Breast epithelium (tissue), 4 donors: ENCODE measurements around the gene DRP2. TPM values are rescaled to one million over a fixed set of nuclear protein-coding genes. Genes with fewer than 3 reads are reported as not detected.
"Not testable (repeated sequence)": the region's sequence is repeated elsewhere in the genome, so short reads cannot be mapped to it uniquely, and the experiment has no call there.

ENCODE experiments used
- DNase-seq, 2 donors: peaks; one replicate each; pipeline ENCODE4 v3.0.0-alpha.2; 2019; ENCODE audit warnings: low spot score in 2 of 2
- H3K27ac ChIP-seq, 2 donors: fragments of 200-600 bp; sonication (generic) in 1 of 2; one replicate each; pipeline ENCODE4 v1.5.1; 2016 to 2019; ENCODE audit warnings: mild to moderate bottlenecking in 1 of 2
- H3K27me3 ChIP-seq, 2 donors: fragments of 200-600 bp; sonication (generic) in 1 of 2; one replicate each; pipeline versions ENCODE4 v1.5.1 to v1.6.0; 2017 to 2019; ENCODE audit warnings: control low read depth in 1 of 2, mild to moderate bottlenecking in 1 of 2
- H3K36me3 ChIP-seq: fragments of 200-600 bp; one replicate; pipeline ENCODE4 v1.5.1; 2019
- H3K4me1 ChIP-seq, 2 donors: fragments of 200-600 bp; sonication (generic); one replicate each; pipeline ENCODE4 v1.5.1; 2016 to 2019; ENCODE audit warnings: control low read depth in 1 of 2
- H3K4me3 ChIP-seq, 3 donors: fragments of 200-600 bp; sonication (generic); 1 replicate in 2 of 3; 2 replicates in 1 of 3; pipeline ENCODE4 v1.5.1; 2016 to 2019; ENCODE audit warnings: mild to moderate bottlenecking in 3 of 3, moderate library complexity in 2 of 3
- H3K9me3 ChIP-seq, 2 donors: fragments of 200-600 bp; sonication (generic) in 1 of 2; one replicate each; pipeline ENCODE4 v1.5.1; 2016 to 2019; ENCODE audit warnings: control low read depth in 1 of 2
- CTCF ChIP-seq, 3 donors: fragments of 450-650 bp; IDR thresholded peaks; one replicate each; pipeline ENCODE4 v1.5.1; 2016 to 2017; ENCODE audit warnings: antibody characterized with exemption in 3 of 3, mild to moderate bottlenecking in 3 of 3, moderate library complexity in 3 of 3
- POLR2A ChIP-seq: fragments of 450-650 bp; IDR thresholded peaks from one replicate; pipeline ENCODE4 v1.6.1; 2016; ENCODE audit warnings: antibody characterized with exemption, mild to moderate bottlenecking, moderate library complexity
- POLR2AphosphoS5 ChIP-seq, 3 donors: sonication (generic); formaldehyde crosslinking; IDR thresholded peaks; one replicate each; pipeline ENCODE4 v1.6.1; 2017; ENCODE audit warnings: antibody characterized with exemption in 3 of 3
- intact Hi-C: fragments of 100-400 bp; cut with DNase I; formaldehyde crosslinking; loops from one replicate; pipeline ENCODE4 v1.15.1; 2023; ENCODE audit warnings: low total_unique reads
- total RNA-seq, 3 donors: library from RNA; depleted of rRNA; stranded (reverse); fragments of >200 nt; gene quantifications; one replicate each; pipeline ENCODE4 v1.1.0, GENCODE V29; 2016

The DRP2 gene
- total RNA-seq, 3 donors from 2014 or later = under 0.01 TPM

GRCh38 chrX:101276238-101276637 is 56.7 kb downstream of the DRP2 start:
- intact Hi-C loops = no loop called here
- TF ChIP-seq POLR2AphosphoS5 (IDR thresholded peaks at IDR 0.05) = no peak
- TF ChIP-seq POLR2A = no peak
- TF ChIP-seq CTCF (IDR thresholded peaks at IDR 0.05) = no peak
- H3K27me3 ChIP-seq = peaks cover 0 to 43% of the 10 kb centered on the region in 2 donors
- H3K4me3 ChIP-seq = no peak overlapping the region
- no peak for DNase-seq
- H3K9me3 ChIP-seq = no peaks in the 10 kb centered on the region
- no peak overlapping the region for H3K27ac ChIP-seq
- no peaks in the 10 kb centered on the region for H3K4me1 ChIP-seq
- H3K36me3 ChIP-seq = no peaks in the 10 kb centered on the region

GRCh38 chrX:101287402-101287801 is 67.8 kb downstream of the DRP2 start:
- intact Hi-C loops = no loop called here
- H3K36me3 ChIP-seq = no peaks in the 10 kb centered on the region

GRCh38 chrX:101290957-101291603 is 71.5 kb downstream of the DRP2 start, which contains the start of gene TAF7L:
Gene TAF7L (minus strand): TSS chrX:101291334. CDS start chrX:101287543, 3,791 bp downstream.
- no peak within 1 kb of the TSS for H3K27ac ChIP-seq
- H3K9me3 ChIP-seq = no peaks in the 10 kb centered on the region
- no peaks in the 10 kb centered on the region for H3K36me3 ChIP-seq
- peak within 1 kb of the TSS; percentile 6 to 47 (median 31) for H3K4me3 ChIP-seq
- no peaks in the 10 kb centered on the region for H3K4me1 ChIP-seq
- no peak for DNase-seq
- no peak for TF ChIP-seq POLR2A
- no peak for TF ChIP-seq CTCF (IDR thresholded peaks at IDR 0.05)
- no peak for TF ChIP-seq POLR2AphosphoS5 (IDR thresholded peaks at IDR 0.05)
- peaks cover 0 to 22% of the 10 kb centered on the region in 2 donors for H3K27me3 ChIP-seq
- intact Hi-C loops = no loop called here

More at GRCh38 chrX:101287402-101287801, 67.8 kb downstream of the DRP2 start:
- H3K4me3 ChIP-seq = no peak overlapping the region
- TF ChIP-seq POLR2AphosphoS5 (IDR thresholded peaks at IDR 0.05) (no peak), CTCF (IDR thresholded peaks at IDR 0.05) (peak in 2 of 3 donors; percentile 28 to 30)
- no peaks in the 10 kb centered on the region for H3K9me3 ChIP-seq
- H3K27ac ChIP-seq = no peak overlapping the region
- DNase-seq = no peak
- H3K27me3 ChIP-seq = peaks cover 0 to 18% of the 10 kb centered on the region in 2 donors
- H3K4me1 ChIP-seq = no peaks in the 10 kb centered on the region

- DNase-seq, intact Hi-C loops, H3K4me1 ChIP-seq, H3K4me3 ChIP-seq, H3K27ac ChIP-seq, H3K9me3 ChIP-seq, H3K36me3 ChIP-seq: not testable (repeated sequence)
- peaks cover 0 to 22% of the 10 kb centered on the region in 2 donors for H3K27me3 ChIP-seq
Observed at GRCh38 chrX:101295603-101296002, 76.0 kb downstream of the DRP2 start.

- H3K27me3 ChIP-seq = peaks cover 0 to 11% of the 10 kb centered on the region in 2 donors
- H3K4me3 ChIP-seq = no peak overlapping the region
- TF ChIP-seq POLR2AphosphoS5 (IDR thresholded peaks at IDR 0.05) (no peak), POLR2A (no peak), CTCF (IDR thresholded peaks at IDR 0.05) (no peak)
- intact Hi-C loops = no loop called here
- H3K9me3 ChIP-seq = peaks cover 0 to 6% of the 10 kb centered on the region in 2 donors
- no peak for DNase-seq
- no peaks in the 10 kb centered on the region for H3K4me1 ChIP-seq
- H3K36me3 ChIP-seq = no peaks in the 10 kb centered on the region
- H3K27ac ChIP-seq = no peak overlapping the region
Observed at GRCh38 chrX:101303790-101304189, 84.2 kb downstream of the DRP2 start.

Other genes starting within 250 kb of the DRP2 start
- 10 to 100 TPM; 15.2 to 23.6 (median 17.7) TPM for gene TRMT2B, start 167.7 kb upstream of the DRP2 start, total RNA-seq
- gene TMEM35A, start 140.9 kb upstream of the DRP2 start, total RNA-seq = 1 to 10 TPM in 1 of 3 donors, under 1 TPM in 2; 0.15 to 2.1 (median 0.33) TPM
- gene CENPI, start 121.6 kb upstream of the DRP2 start, total RNA-seq = 1 to 10 TPM in 1 of 3 donors, under 1 TPM in 2; 0.88 to 1.4 (median 0.98) TPM
- under 1 TPM in 1 of 3 donors, not detected in 2; 0.32 TPM for gene TAF7L, start 71.5 kb downstream of the DRP2 start, total RNA-seq
- gene TIMM8A, start 129.0 kb downstream of the DRP2 start, total RNA-seq = 1 to 10 TPM; 3.5 to 4.7 (median 4.6) TPM
- gene BTK, start 166.4 kb downstream of the DRP2 start, total RNA-seq = 10 to 100 TPM in 1 of 3 donors, 1 to 10 TPM in 2; 3.9 to 19.7 (median 7.9) TPM
- gene RPL36A, start 171.2 kb downstream of the DRP2 start, total RNA-seq = 100 to 1,000 TPM; 503 to 954 (median 526) TPM
- 10 to 100 TPM; 20.5 to 43.0 (median 31.5) TPM for gene GLA, start 188.1 kb downstream of the DRP2 start, total RNA-seq
- 10 to 100 TPM; 48.5 to 83.9 (median 66.2) TPM for gene HNRNPH2, start 188.4 kb downstream of the DRP2 start, total RNA-seq